ENCODE data around the gene KIF21A.

The KIF21A gene

GRCh38 chr12:39272871-39273655 is 169.9 kb downstream of the KIF21A start:
- peak; percentile 46 for DNase-seq

GRCh38 chr12:39269492-39269891 is 173.4 kb downstream of the KIF21A start:
- DNase-seq: no peak

- DNase-seq: no peak
Measured at GRCh38 chr12:39267886-39268285, 175.0 kb downstream of the KIF21A start.

- no peak for DNase-seq
Measured at GRCh38 chr12:39252628-39253027, 190.3 kb downstream of the KIF21A start.
